ENCODE data around the gene RAB21.
"Not testable (repeated sequence)": the region's sequence is repeated elsewhere in the genome, so short reads cannot be mapped to it uniquely, and the experiment has no call there.

The RAB21 gene

GRCh38 chr12:71755146-71755892, 656 bp downstream of the RAB21 start:
- DNase-seq, result no peak

- no peak for DNase-seq
These were observed 1.5 kb downstream of the RAB21 start for GRCh38 chr12:71756054-71756690.

- DNase-seq, result no peak
These were observed 5.3 kb downstream of the RAB21 start for GRCh38 chr12:71759941-71760340.

GRCh38 chr12:71760471-71760870, 5.8 kb downstream of the RAB21 start:
- DNase-seq, result no peak

GRCh38 chr12:71761354-71761753, 6.7 kb downstream of the RAB21 start:
- not testable (repeated sequence) for DNase-seq

- DNase-seq, result no peak
These were observed 9.2 kb downstream of the RAB21 start for GRCh38 chr12:71763677-71764379.

GRCh38 chr12:71764587-71765321, 10.1 kb downstream of the RAB21 start:
- no peak for DNase-seq

GRCh38 chr12:71766202-71766601, 11.5 kb downstream of the RAB21 start:
- DNase-seq, result no peak

- no peak for DNase-seq
These were observed 12.5 kb downstream of the RAB21 start for GRCh38 chr12:71767183-71767582.

GRCh38 chr12:71768900-71769299, 14.2 kb downstream of the RAB21 start:
- no peak for DNase-seq

GRCh38 chr12:71771069-71771468, 16.4 kb downstream of the RAB21 start:
- DNase-seq, result no peak

- no peak for DNase-seq
These were observed 18.1 kb downstream of the RAB21 start for GRCh38 chr12:71772735-71773134.

- peak; percentile 44 for DNase-seq
These were observed 25.7 kb downstream of the RAB21 start for GRCh38 chr12:71780237-71780822.

- no peak for DNase-seq
These were observed 27.4 kb downstream of the RAB21 start for GRCh38 chr12:71782017-71782416.

- DNase-seq, result no peak
These were observed 32.2 kb downstream of the RAB21 start for GRCh38 chr12:71786829-71787228.

GRCh38 chr12:71787580-71787979, 32.9 kb downstream of the RAB21 start:
- DNase-seq, result peak; percentile 51

GRCh38 chr12:71790331-71790730, 35.7 kb downstream of the RAB21 start:
- DNase-seq, result no peak

GRCh38 chr12:71791473-71792150, 36.9 kb downstream of the RAB21 start:
- DNase-seq, result no peak

GRCh38 chr12:71792599-71792998, 37.9 kb downstream of the RAB21 start:
- DNase-seq, result no peak

- DNase-seq, result no peak
These were observed 41.2 kb downstream of the RAB21 start for GRCh38 chr12:71795901-71796300.

GRCh38 chr12:71797531-71797930, 42.9 kb downstream of the RAB21 start:
- DNase-seq, result no peak

- DNase-seq, result no peak
These were observed 44.4 kb downstream of the RAB21 start for GRCh38 chr12:71799106-71799505.

Measured in KG1 (cell line).